WTC11 (cell line): ENCODE results near the gene CAMP. TPM values are rescaled to one million over a fixed set of nuclear protein-coding genes. Genes with fewer than 3 reads are reported as not detected.

Source experiments
- ATAC-seq: fragments of 200-7000 bp; cut with Tn5 transposase; 2 replicates; pipeline ENCODE4 v1.10.0; 2021; ENCODE audit warnings: mild to moderate bottlenecking, moderate library complexity
- CTCF ChIA-PET: fragments of 300-600 bp; sonication (Branson Sonifier 250); formaldehyde crosslinking; loops from one replicate; lab custom pipeline; 2021; ENCODE audit warnings: antibody characterized with exemption; lab: Charles Lee
- POLR2A ChIA-PET: fragments of 350-600 bp; sonication (Branson Sonifier 250); formaldehyde crosslinking; loops from one replicate; lab custom pipeline; 2021; ENCODE audit warnings: antibody characterized with exemption; lab: Charles Lee
- DNase-seq: peaks from one replicate; pipeline ENCODE4 v3.0.0; 2021; ENCODE audit warnings: low spot score
- H3K27ac Mint-ChIP-seq: 2 replicates; pipeline ENCODE4 v1.8.0; 2021; ENCODE audit warnings: mixed read lengths
- H3K27me3 Mint-ChIP-seq: 2 replicates; pipeline ENCODE4 v1.8.0; 2021; ENCODE audit warnings: low read depth, mild to moderate bottlenecking, moderate library complexity, mixed read lengths
- H3K36me3 Mint-ChIP-seq: 2 replicates; pipeline ENCODE4 v1.8.0; 2021; ENCODE audit warnings: mixed read lengths
- H3K4me1 Mint-ChIP-seq: 2 replicates; pipeline ENCODE4 v1.8.0; 2022; ENCODE audit warnings: mixed read lengths
- H3K4me3 Mint-ChIP-seq: 2 replicates; pipeline ENCODE4 v1.8.0; 2021; ENCODE audit warnings: mild to moderate bottlenecking, moderate library complexity, mixed read lengths
- H3K9me3 Mint-ChIP-seq: 2 replicates; pipeline ENCODE4 v1.8.0; 2021; ENCODE audit warnings: mixed read lengths
- CREM ChIP-seq: sonication (generic); formaldehyde crosslinking; IDR thresholded peaks from 2 replicates; pipeline ENCODE4 v1.8.1; 2022; ENCODE audit warnings: mild to moderate bottlenecking, missing genetic modification reagents, moderate library complexity
- ELF4 ChIP-seq: sonication (generic); formaldehyde crosslinking; IDR thresholded peaks from 2 replicates; pipeline ENCODE4 v1.8.1; 2022; ENCODE audit warnings: low read depth, mild to moderate bottlenecking, moderate library complexity, missing genetic modification reagents
- ESRRA ChIP-seq: sonication (generic); formaldehyde crosslinking; IDR thresholded peaks from 2 replicates; pipeline ENCODE4 v1.8.1; 2022; ENCODE audit warnings: mild to moderate bottlenecking, missing genetic modification reagents, borderline replicate concordance
- FOXJ3 ChIP-seq: sonication (generic); formaldehyde crosslinking; IDR thresholded peaks from 2 replicates; pipeline ENCODE4 v1.9.0; 2021; ENCODE audit warnings: missing genetic modification reagents, mild to moderate bottlenecking, borderline replicate concordance
- NFATC4 ChIP-seq: fragments of 250-450 bp; sonication (Bioruptor Pico); IDR thresholded peaks from 2 replicates; pipeline ENCODE4 v1.9.0; 2021; ENCODE audit warnings: mild to moderate bottlenecking
- NFYB ChIP-seq: sonication (generic); formaldehyde crosslinking; conservative IDR thresholded peaks from 2 replicates; pipeline ENCODE4 v1.8.0; 2022; ENCODE audit warnings: low read depth, missing genetic modification reagents
- RELA ChIP-seq: sonication (generic); formaldehyde crosslinking; IDR thresholded peaks from 2 replicates; pipeline ENCODE4 v1.8.1; 2022; ENCODE audit warnings: missing genetic modification reagents, mild to moderate bottlenecking, borderline replicate concordance
- SOX15 ChIP-seq: fragments of 250-450 bp; sonication (Bioruptor Pico); IDR thresholded peaks from 2 replicates; pipeline ENCODE4 v1.9.0; 2021; ENCODE audit warnings: mild to moderate bottlenecking
- ZNF138 ChIP-seq: sonication (generic); formaldehyde crosslinking; conservative IDR thresholded peaks from 2 replicates; pipeline ENCODE4 v1.8.1; 2022; ENCODE audit warnings: mild to moderate bottlenecking, moderate library complexity, missing genetic modification reagents
- total RNA-seq: library from RNA; stranded (reverse); gene quantifications from 3 replicates; pipeline ENCODE4 v1.2.3, GENCODE V29; 2021
- TF ChIP-seq, protein P1 (sequence below): sonication (generic); formaldehyde crosslinking; IDR thresholded peaks from 2 replicates; pipeline ENCODE4 v1.8.0; 2023; ENCODE audit warnings: missing genetic modification reagents
- TF ChIP-seq, protein P2 (sequence below): sonication (generic); formaldehyde crosslinking; IDR thresholded peaks from 2 replicates; pipeline ENCODE4 v1.8.1; 2022; ENCODE audit warnings: low read depth, missing genetic modification reagents, borderline replicate concordance
- TF ChIP-seq, protein P3 (sequence below): sonication (generic); formaldehyde crosslinking; IDR thresholded peaks from 2 replicates; pipeline ENCODE4 v1.8.1; 2022; ENCODE audit warnings: low read depth, mild to moderate bottlenecking, moderate library complexity, missing genetic modification reagents, borderline replicate concordance
- TF ChIP-seq, protein P4 (sequence below): fragments of 250-450 bp; sonication (Bioruptor Pico); IDR thresholded peaks from 2 replicates; pipeline ENCODE4 v1.8.0; 2021; ENCODE audit warnings: mild to moderate bottlenecking
- TF ChIP-seq, protein P5 (sequence below): fragments of 250-450 bp; sonication (Bioruptor Pico); IDR thresholded peaks from 2 replicates; pipeline ENCODE4 v1.9.0; 2021; ENCODE audit warnings: mild to moderate bottlenecking
- TF ChIP-seq, protein P6 (sequence below): fragments of 200-600 bp; IDR thresholded peaks from 2 replicates; pipeline ENCODE4 v1.8.0; 2022; ENCODE audit warnings: antibody characterized with exemption
- TF ChIP-seq, protein P7 (sequence below): sonication (generic); formaldehyde crosslinking; conservative IDR thresholded peaks from 2 replicates; pipeline ENCODE4 v1.8.1; 2022; ENCODE audit warnings: mild to moderate bottlenecking, missing genetic modification reagents
- TF ChIP-seq, protein P8 (sequence below): sonication (generic); formaldehyde crosslinking; IDR thresholded peaks from 2 replicates; pipeline ENCODE4 v1.8.1; 2023; ENCODE audit warnings: mild to moderate bottlenecking, missing genetic modification reagents, borderline replicate concordance
- TF ChIP-seq, protein P9 (sequence below): sonication (generic); formaldehyde crosslinking; IDR thresholded peaks from 2 replicates; pipeline ENCODE4 v1.8.1; 2022; ENCODE audit warnings: missing genetic modification reagents, borderline replicate concordance

The CAMP gene
- total RNA-seq, 1 experiment from 2014 or later, result not detected

DNA sequence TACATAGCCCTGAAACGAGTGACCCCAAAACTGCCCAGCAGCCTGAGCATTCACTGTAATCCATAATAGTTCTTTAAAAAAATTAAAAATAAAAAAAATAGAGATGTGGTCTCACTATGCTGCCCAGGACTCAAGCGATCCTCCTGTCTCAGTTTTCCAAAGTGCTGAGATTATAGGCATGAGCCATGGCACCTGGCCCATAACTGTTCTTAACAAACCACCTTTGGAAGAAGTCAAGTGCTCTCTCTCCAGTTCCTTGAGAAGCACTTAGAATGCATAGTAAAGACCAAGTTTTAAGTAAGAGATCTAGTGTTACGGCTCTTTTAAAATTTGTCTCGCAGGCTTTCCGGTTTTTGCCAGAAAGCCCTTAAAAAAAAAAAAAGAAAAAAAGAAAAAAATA is 43.3 kb upstream of the CAMP start (continued):
- TF ChIP-seq ZNF138, result no peak
- TF ChIP-seq, protein P1, sequence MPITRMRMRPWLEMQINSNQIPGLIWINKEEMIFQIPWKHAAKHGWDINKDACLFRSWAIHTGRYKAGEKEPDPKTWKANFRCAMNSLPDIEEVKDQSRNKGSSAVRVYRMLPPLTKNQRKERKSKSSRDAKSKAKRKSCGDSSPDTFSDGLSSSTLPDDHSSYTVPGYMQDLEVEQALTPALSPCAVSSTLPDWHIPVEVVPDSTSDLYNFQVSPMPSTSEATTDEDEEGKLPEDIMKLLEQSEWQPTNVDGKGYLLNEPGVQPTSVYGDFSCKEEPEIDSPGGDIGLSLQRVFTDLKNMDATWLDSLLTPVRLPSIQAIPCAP, result no peak
- TF ChIP-seq, protein P2, sequence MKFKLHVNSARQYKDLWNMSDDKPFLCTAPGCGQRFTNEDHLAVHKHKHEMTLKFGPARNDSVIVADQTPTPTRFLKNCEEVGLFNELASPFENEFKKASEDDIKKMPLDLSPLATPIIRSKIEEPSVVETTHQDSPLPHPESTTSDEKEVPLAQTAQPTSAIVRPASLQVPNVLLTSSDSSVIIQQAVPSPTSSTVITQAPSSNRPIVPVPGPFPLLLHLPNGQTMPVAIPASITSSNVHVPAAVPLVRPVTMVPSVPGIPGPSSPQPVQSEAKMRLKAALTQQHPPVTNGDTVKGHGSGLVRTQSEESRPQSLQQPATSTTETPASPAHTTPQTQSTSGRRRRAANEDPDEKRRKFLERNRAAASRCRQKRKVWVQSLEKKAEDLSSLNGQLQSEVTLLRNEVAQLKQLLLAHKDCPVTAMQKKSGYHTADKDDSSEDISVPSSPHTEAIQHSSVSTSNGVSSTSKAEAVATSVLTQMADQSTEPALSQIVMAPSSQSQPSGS (CRISPR knock-in tag), result no peak
- TF ChIP-seq, protein P3, sequence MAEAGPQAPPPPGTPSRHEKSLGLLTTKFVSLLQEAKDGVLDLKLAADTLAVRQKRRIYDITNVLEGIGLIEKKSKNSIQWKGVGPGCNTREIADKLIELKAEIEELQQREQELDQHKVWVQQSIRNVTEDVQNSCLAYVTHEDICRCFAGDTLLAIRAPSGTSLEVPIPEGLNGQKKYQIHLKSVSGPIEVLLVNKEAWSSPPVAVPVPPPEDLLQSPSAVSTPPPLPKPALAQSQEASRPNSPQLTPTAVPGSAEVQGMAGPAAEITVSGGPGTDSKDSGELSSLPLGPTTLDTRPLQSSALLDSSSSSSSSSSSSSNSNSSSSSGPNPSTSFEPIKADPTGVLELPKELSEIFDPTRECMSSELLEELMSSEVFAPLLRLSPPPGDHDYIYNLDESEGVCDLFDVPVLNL (CRISPR knock-in tag), result no peak
- TF ChIP-seq, protein P4, sequence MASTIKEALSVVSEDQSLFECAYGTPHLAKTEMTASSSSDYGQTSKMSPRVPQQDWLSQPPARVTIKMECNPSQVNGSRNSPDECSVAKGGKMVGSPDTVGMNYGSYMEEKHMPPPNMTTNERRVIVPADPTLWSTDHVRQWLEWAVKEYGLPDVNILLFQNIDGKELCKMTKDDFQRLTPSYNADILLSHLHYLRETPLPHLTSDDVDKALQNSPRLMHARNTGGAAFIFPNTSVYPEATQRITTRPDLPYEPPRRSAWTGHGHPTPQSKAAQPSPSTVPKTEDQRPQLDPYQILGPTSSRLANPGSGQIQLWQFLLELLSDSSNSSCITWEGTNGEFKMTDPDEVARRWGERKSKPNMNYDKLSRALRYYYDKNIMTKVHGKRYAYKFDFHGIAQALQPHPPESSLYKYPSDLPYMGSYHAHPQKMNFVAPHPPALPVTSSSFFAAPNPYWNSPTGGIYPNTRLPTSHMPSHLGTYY (CRISPR knock-in tag), result no peak

DNA sequence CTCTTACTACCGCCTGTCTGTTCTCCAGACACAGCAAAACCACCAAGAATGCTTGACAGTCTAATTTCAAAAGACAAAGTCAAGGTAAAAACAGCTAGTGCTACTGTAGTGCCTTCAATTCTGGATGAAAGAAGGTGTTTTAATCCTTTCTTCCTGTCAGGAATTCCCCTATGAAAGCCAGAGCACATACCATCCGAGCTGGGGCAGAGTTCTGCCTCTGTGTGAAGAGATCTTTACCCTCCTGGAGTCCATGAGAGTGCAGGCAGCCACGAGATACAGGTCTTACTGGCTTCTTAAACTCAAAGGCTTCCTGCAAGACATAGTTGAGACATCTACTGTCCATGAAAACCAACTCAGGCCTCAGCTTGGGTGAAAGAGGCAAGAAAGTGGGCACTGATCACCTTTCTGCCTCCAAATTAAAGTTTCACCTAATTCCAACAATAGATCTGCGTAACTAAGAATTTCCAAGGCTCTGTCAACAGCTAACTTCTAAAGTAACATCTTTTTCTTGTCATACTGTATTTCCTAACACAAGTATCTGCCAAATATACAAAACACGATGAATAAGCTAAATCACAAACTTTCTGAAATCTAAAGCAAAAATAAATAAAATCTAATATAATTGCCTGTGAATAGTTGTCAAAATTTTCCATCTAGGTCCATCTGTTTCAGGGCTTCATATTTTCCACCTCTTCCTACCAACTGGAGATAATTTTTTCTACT is 42.6 kb upstream of the CAMP start:
- DNase-seq, result no peak
- no peak for ATAC-seq
- H3K4me1 Mint-ChIP-seq, result peaks cover 2% of the 10 kb centered on the region
- TF ChIP-seq, protein P5, sequence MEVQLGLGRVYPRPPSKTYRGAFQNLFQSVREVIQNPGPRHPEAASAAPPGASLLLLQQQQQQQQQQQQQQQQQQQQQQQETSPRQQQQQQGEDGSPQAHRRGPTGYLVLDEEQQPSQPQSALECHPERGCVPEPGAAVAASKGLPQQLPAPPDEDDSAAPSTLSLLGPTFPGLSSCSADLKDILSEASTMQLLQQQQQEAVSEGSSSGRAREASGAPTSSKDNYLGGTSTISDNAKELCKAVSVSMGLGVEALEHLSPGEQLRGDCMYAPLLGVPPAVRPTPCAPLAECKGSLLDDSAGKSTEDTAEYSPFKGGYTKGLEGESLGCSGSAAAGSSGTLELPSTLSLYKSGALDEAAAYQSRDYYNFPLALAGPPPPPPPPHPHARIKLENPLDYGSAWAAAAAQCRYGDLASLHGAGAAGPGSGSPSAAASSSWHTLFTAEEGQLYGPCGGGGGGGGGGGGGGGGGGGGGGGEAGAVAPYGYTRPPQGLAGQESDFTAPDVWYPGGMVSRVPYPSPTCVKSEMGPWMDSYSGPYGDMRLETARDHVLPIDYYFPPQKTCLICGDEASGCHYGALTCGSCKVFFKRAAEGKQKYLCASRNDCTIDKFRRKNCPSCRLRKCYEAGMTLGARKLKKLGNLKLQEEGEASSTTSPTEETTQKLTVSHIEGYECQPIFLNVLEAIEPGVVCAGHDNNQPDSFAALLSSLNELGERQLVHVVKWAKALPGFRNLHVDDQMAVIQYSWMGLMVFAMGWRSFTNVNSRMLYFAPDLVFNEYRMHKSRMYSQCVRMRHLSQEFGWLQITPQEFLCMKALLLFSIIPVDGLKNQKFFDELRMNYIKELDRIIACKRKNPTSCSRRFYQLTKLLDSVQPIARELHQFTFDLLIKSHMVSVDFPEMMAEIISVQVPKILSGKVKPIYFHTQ (CRISPR knock-in tag), result no peak
- no peak for TF ChIP-seq ELF4
- TF ChIP-seq NFATC4 (CRISPR knock-in tag), result no peak
- TF ChIP-seq, protein P6, sequence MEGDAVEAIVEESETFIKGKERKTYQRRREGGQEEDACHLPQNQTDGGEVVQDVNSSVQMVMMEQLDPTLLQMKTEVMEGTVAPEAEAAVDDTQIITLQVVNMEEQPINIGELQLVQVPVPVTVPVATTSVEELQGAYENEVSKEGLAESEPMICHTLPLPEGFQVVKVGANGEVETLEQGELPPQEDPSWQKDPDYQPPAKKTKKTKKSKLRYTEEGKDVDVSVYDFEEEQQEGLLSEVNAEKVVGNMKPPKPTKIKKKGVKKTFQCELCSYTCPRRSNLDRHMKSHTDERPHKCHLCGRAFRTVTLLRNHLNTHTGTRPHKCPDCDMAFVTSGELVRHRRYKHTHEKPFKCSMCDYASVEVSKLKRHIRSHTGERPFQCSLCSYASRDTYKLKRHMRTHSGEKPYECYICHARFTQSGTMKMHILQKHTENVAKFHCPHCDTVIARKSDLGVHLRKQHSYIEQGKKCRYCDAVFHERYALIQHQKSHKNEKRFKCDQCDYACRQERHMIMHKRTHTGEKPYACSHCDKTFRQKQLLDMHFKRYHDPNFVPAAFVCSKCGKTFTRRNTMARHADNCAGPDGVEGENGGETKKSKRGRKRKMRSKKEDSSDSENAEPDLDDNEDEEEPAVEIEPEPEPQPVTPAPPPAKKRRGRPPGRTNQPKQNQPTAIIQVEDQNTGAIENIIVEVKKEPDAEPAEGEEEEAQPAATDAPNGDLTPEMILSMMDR, result no peak
- TF ChIP-seq, protein P7, sequence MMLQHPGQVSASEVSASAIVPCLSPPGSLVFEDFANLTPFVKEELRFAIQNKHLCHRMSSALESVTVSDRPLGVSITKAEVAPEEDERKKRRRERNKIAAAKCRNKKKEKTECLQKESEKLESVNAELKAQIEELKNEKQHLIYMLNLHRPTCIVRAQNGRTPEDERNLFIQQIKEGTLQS (CRISPR knock-in tag), result no peak
- no peak for TF ChIP-seq CREM (CRISPR knock-in tag)
- TF ChIP-seq, protein P8, sequence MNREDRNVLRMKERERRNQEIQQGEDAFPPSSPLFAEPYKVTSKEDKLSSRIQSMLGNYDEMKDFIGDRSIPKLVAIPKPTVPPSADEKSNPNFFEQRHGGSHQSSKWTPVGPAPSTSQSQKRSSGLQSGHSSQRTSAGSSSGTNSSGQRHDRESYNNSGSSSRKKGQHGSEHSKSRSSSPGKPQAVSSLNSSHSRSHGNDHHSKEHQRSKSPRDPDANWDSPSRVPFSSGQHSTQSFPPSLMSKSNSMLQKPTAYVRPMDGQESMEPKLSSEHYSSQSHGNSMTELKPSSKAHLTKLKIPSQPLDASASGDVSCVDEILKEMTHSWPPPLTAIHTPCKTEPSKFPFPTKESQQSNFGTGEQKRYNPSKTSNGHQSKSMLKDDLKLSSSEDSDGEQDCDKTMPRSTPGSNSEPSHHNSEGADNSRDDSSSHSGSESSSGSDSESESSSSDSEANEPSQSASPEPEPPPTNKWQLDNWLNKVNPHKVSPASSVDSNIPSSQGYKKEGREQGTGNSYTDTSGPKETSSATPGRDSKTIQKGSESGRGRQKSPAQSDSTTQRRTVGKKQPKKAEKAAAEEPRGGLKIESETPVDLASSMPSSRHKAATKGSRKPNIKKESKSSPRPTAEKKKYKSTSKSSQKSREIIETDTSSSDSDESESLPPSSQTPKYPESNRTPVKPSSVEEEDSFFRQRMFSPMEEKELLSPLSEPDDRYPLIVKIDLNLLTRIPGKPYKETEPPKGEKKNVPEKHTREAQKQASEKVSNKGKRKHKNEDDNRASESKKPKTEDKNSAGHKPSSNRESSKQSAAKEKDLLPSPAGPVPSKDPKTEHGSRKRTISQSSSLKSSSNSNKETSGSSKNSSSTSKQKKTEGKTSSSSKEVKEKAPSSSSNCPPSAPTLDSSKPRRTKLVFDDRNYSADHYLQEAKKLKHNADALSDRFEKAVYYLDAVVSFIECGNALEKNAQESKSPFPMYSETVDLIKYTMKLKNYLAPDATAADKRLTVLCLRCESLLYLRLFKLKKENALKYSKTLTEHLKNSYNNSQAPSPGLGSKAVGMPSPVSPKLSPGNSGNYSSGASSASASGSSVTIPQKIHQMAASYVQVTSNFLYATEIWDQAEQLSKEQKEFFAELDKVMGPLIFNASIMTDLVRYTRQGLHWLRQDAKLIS, result no peak
- TF ChIP-seq, protein P9, sequence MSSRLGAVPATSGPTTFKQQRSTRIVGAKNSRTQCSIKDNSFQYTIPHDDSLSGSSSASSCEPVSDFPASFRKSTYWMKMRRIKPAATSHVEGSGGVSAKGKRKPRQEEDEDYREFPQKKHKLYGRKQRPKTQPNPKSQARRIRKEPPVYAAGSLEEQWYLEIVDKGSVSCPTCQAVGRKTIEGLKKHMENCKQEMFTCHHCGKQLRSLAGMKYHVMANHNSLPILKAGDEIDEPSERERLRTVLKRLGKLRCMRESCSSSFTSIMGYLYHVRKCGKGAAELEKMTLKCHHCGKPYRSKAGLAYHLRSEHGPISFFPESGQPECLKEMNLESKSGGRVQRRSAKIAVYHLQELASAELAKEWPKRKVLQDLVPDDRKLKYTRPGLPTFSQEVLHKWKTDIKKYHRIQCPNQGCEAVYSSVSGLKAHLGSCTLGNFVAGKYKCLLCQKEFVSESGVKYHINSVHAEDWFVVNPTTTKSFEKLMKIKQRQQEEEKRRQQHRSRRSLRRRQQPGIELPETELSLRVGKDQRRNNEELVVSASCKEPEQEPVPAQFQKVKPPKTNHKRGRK (CRISPR knock-in tag), result no peak
- TF ChIP-seq SOX15 (CRISPR knock-in tag), result no peak
- no peak for TF ChIP-seq NFYB (CRISPR knock-in tag)
- no peak for TF ChIP-seq RELA
- no peak for TF ChIP-seq FOXJ3 (CRISPR knock-in tag)
- TF ChIP-seq ESRRA (CRISPR knock-in tag), result no peak
- TF ChIP-seq, all 79 proteins: peak for 0
- Mint-ChIP-seq H3K4me3 (no peak overlapping the region), H3K36me3 (peaks cover 94% of the 10 kb centered on the region), H3K27me3 (no peaks in the 10 kb centered on the region), H3K27ac (no peak overlapping the region; the same call in 1 of the 2 replicates), H3K9me3 (no peaks in the 10 kb centered on the region)
- ChIA-PET POLR2A (interaction anchor here (0.6 kb wide), 1 partner anchor 1428 kb away, joined by 13 read pairs; no protein-coding TSS in a partner anchor), CTCF (interaction anchor here (1.0 to 1.3 kb wide), 2 partner anchors 14 to 255 kb away, joined by 3 to 4 read pairs; no protein-coding TSS in a partner anchor)
